LNCAP (cell line): ENCODE data around the gene CACNB1.

Experiments used
- CTCF ChIP-seq: fragments of 450-650 bp; IDR thresholded peaks from 2 replicates; pipeline ENCODE4 v1.5.1; 2017; ENCODE audit warnings: mild to moderate bottlenecking

CACNB1 gene

GRCh38 chr17:39230361-39230760 lies 32.9 kb upstream of the CACNB1 start:
- no peak for TF ChIP-seq CTCF

- no peak for TF ChIP-seq CTCF
Observed at GRCh38 chr17:39229274-39229913, 31.9 kb upstream of the CACNB1 start.

- no peak for TF ChIP-seq CTCF
Observed at GRCh38 chr17:39227364-39227919, 30.0 kb upstream of the CACNB1 start.

GRCh38 chr17:39225959-39226683 lies 28.7 kb upstream of the CACNB1 start:
- TF ChIP-seq CTCF: no peak

- no peak for TF ChIP-seq CTCF
Observed at GRCh38 chr17:39225308-39225958, 28.0 kb upstream of the CACNB1 start, which contains the start of gene STAC2. TSS of gene STAC2 (minus strand) at chr17:39225945. CDS start at chr17:39225502, 443 bp downstream.

GRCh38 chr17:39224778-39225307 lies 27.4 kb upstream of the CACNB1 start:
- no peak for TF ChIP-seq CTCF
